ENCODE results near the gene CHST9.

DNA sequence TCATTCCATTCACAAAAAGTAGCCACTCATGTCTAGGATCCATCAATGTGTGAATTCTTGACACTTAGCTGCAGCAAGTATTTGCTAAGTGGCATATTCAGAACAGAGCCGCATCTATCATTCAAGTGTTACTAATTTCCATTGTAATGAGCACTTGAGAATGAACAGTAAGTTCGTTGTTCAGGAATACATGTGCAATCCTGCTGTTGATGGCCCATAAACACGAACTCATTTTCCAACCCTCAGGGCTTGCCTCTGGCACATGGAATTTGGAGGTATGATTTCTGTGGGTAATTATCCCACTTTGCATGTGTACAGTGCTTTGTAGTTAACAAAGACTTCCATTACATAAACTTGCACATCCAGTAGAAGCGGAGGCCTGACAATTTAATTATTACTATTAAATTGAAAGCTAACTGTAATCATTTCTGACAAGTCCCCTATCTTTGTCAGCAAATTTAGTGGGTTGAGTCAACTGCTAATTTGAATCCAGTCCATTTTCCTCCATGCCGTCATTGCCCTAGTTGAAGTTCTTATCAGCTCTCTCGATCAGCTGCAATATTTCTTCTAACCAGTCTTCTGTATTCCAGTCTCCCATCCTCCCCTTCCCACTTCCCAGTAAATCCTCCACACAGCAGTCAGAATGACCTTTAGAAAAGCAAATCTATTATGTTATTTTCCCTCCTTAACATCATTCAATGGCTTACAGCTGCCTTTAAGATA, 203.6 kb downstream of the CHST9 start:
- no peak for TF ChIP-seq CTCF (IDR thresholded peaks at IDR 0.05 in 2 of 3, conservative IDR thresholded peaks at IDR 0.05 in 1 of 3; ENCODE audit: insufficient read depth in 2 of 3, low read depth in 1 of 3, low read length in 3 of 3)
- no peak for TF ChIP-seq MAX (CRISPR knock-in tag; IDR thresholded peaks at IDR 0.05)
- TF ChIP-seq NFRKB (IDR thresholded peaks at IDR 0.05; ENCODE audit: low read depth), result no peak
- TF ChIP-seq KLF1 (tag; IDR thresholded peaks at IDR 0.05), result no peak
- TF ChIP-seq FOS (IDR thresholded peaks at IDR 0.05; ENCODE audit: extremely low read depth, insufficient read length), result no peak
- no peak for TF ChIP-seq REST (IDR thresholded peaks at IDR 0.05; ENCODE audit: borderline replicate concordance)
- TF ChIP-seq REST (CRISPR knock-in tag; IDR thresholded peaks at IDR 0.05; ENCODE audit: low read depth), result no peak
- TF ChIP-seq SIN3A (IDR thresholded peaks at IDR 0.05; ENCODE audit: borderline replicate concordance in 2 of 2, control insufficient read depth in 1 of 2, low read depth in 2 of 2, low read length in 2 of 2), result no peak
- TF ChIP-seq ASH1L (IDR thresholded peaks at IDR 0.05; ENCODE audit: borderline replicate concordance, low read depth, partially characterized antibody), result no peak
- no peak for TF ChIP-seq POLR2AphosphoS5 (IDR thresholded peaks at IDR 0.05; ENCODE audit: control insufficient read depth, insufficient read depth, low read depth, low read length)
